ENCODE measurements around the gene APBB2.

GRCh38 chr4:41120297-41121217 is 93.8 kb downstream of the APBB2 start:
- TF ChIP-seq POLR2A (IDR thresholded peaks at IDR 0.05; ENCODE audit: low read depth) (no peak), CTCF (IDR thresholded peaks at IDR 0.05) (no peak)

Measured in esophagus muscularis mucosa (tissue), 3 donors.